Epidermal melanocyte (primary cell): ENCODE data around the gene MCOLN1.

Experiments used
- DNase-seq: peaks from one replicate; pipeline ENCODE4 v3.0.0; 2011; ENCODE audit warnings: low spot score; ENCODE audit not compliant: insufficient read length

MCOLN1 gene

DNA sequence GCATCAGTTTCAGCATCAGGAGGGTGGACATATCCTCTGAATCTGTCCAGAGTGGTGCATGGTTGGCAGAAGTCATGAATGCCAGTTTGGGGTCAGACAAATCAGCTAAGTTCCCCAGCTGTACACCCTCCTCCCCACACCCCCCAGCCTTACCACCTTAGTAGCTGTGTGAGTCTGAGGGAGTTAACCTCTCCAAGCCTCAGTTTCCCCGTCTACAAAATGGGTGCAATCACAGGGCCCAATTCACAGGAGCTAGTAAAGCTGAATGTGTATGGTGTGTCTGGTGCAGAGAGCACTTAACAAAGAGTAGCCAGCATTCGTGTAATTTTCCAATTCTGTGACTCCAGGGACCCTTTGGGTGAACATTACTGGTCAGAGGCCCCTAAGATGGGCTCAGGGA lies 19.9 kb upstream of the MCOLN1 start:
- no peak for DNase-seq

DNA sequence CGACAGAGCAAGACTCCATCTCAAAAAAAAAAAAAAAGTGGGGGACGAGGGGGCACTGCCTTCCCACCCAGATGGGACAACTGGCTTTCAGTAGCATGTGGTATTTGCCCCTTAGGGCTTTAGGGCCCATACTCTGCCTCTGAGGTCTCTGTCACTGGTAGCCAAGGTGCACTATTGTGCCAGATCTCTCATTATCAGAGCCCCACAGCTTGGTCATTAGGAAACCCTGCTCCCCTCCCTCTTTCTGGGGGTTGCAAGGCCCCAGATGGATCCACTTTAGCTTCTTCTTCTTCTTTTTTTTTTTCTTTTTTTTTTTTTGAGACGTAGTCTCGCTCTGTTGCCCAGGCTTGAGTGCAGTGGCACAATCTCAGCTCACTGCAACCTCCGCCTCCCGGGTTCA lies 17.7 kb upstream of the MCOLN1 start:
- DNase-seq = no peak

DNA sequence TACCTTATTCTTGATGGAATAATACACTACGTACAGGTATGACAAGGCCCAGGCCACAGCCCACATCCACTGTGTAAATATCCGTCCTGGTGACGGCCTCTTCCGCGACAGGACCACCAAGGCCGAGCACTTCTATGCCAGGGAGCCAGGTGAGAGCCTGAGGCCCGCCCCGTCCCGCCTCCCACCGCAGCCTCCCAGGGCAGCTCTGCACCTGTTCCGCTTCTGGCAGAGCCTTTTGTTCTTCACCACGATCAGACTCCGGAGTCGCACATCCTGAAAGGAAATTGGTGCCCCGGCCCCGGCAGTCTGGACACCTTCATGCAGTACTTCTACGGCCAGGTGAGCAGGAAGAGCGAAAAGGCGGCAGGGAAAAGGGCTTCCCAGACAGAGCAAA lies 17.1 kb upstream of the MCOLN1 start:
- DNase-seq = no peak

GRCh38 chr19:7505682-7506384 lies 16.6 kb upstream of the MCOLN1 start:
- DNase-seq = no peak

GRCh38 chr19:7506385-7507328 lies 15.8 kb upstream of the MCOLN1 start:
- DNase-seq = no peak

- DNase-seq = no peak
Measured at GRCh38 chr19:7507884-7508283, 14.5 kb upstream of the MCOLN1 start.

DNA sequence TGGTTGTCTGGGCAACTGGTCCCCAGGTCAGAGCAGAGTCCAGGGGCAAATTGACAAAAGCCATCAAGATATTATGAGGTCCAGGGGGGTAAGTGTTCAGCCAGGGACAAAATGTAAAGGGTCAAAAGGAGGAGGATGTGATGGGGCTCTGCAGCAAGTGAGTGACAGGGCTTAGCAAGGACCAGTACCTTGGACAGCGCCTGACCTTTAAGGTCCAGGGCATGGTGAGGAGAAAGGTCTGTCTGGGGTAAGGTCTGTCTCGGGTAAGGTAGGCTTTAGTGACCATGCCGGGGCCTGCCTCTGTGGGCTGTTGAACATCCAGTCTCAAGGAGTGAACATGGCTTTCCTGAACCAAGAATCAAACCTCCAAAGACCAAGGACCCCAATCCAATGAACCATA lies 12.8 kb upstream of the MCOLN1 start:
- no peak for DNase-seq

- DNase-seq = peak; percentile 63
Measured at GRCh38 chr19:7512400-7512851, 10.0 kb upstream of the MCOLN1 start.

- DNase-seq = no peak
Measured at GRCh38 chr19:7513809-7514642, 8.4 kb upstream of the MCOLN1 start.

- DNase-seq = no peak
Measured at GRCh38 chr19:7515110-7515644, 7.2 kb upstream of the MCOLN1 start.

DNA sequence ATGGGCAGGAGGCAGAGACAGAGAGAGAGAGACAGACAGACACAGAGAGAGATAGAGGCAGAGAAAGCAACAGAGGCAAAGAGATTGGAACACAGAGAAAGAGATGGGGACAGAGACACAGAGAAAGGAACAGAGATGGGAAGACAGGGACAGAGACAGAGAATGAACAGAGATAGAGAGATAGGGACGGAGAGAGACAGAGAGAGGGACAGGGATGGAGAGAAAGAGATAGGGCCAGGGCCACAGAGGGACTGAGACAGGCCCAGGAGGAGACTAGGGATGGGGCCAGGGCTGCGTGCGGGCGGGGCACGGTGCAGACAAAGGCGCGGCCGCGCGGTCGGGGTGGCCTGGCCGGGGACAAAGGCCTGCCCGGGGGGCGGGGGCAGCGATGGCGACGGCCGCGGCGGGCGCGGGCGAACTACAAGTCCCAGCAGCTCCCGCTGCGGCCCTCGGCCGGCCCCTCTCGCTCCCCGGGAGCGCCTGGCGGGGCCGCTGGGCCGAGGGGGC lies 6.7 kb upstream of the MCOLN1 start, which contains the start of gene ZNF358:
TSS of gene ZNF358 (plus strand) at position 459 of the 507 bp plus-strand sequence. CDS start 3,140 bp downstream, outside the sequence.
- DNase-seq = peak; percentile 96

GRCh38 chr19:7516333-7516732 lies 6.1 kb upstream of the MCOLN1 start:
- no peak for DNase-seq

GRCh38 chr19:7516878-7517277 lies 5.5 kb upstream of the MCOLN1 start:
- no peak for DNase-seq

DNA sequence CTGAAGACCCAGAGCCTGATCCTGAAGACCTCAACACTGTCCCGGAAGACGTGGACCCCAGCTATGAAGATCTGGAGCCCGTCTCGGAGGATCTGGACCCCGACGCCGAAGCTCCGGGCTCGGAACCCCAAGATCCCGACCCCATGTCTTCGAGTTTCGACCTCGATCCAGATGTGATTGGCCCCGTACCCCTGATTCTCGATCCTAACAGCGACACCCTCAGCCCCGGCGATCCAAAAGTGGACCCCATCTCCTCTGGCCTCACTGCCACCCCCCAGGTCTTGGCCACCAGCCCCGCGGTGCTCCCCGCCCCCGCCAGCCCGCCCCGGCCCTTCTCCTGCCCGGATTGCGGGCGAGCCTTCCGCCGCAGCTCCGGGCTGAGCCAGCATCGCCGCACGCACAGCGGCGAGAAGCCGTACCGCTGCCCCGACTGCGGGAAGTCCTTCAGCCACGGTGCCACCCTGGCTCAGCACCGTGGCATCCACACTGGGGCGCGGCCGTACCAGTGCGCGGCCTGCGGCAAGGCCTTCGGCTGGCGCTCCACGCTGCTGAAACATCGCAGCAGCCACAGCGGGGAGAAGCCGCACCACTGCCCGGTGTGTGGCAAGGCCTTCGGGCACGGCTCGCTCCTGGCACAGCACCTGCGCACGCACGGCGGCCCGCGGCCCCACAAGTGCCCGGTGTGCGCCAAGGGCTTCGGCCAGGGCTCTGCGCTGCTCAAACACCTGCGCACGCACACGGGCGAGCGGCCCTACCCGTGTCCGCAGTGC lies 2.9 kb upstream of the MCOLN1 start:
- DNase-seq = no peak

GRCh38 chr19:7520131-7521051 lies 2.0 kb upstream of the MCOLN1 start:
- no peak for DNase-seq

DNA sequence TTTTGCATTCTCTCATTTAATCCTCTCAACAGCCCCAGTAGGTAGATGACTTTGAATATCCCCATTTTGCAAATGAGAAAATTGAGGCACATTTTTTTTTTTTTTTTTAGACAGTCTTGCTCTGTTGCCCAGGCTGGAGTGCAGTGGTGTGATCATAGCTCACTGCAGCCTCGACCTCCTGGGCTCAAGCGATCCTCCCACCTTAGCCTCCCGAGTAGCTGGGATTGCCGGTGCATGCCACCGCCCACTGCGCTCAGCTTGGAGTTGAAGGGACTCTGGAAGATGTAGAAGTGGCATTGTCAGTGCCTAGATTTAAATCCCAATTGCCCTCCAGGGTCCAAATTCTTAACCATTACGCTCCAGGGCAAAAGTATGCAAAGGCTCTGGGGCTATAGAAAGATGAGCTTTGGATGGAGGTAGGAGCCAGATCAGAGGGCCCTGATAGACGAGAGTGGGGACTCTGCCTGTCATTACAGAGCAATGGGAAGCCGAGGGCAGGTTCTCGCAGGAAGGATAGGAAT lies 813 bp upstream of the MCOLN1 start:
- no peak for DNase-seq

GRCh38 chr19:7522923-7523667 lies 671 bp downstream of the MCOLN1 start:
- DNase-seq = peak; percentile 38

DNA sequence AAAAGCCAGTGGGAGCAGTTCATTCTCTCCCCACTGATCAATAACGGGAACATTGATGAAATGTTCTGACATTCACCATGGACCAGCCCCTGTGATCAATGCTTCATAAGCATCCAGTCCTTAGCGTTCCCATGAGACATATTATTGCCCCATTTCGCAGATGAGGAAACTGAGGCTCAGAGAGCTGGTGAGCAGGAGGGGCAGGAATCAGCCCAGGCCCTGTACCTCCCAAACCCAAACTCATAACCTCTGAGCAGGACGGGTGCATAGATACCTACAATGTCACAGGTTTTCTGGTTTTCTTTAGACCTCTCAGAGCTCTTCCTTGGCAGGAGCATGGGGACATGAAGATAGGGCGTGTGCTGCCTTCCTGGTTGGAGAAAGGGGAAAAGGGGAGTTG lies 2.1 kb downstream of the MCOLN1 start:
- DNase-seq = no peak
